ENCODE measurements around the gene HTR7.

Gene HTR7

GRCh38 chr10:90800232-90800796 is 57.5 kb downstream of the HTR7 start:
- no peak for DNase-seq

- DNase-seq = no peak
Observed at GRCh38 chr10:90799172-90799571, 58.7 kb downstream of the HTR7 start.

- no peak for DNase-seq
Observed at GRCh38 chr10:90798482-90798881, 59.4 kb downstream of the HTR7 start.

- no peak for DNase-seq
Observed at GRCh38 chr10:90790422-90790821, 67.4 kb downstream of the HTR7 start.

- no peak for DNase-seq
Observed at GRCh38 chr10:90788968-90789367, 68.9 kb downstream of the HTR7 start.

GRCh38 chr10:90788199-90788491 is 69.7 kb downstream of the HTR7 start:
- no peak for DNase-seq

GRCh38 chr10:90787393-90788198 is 70.2 kb downstream of the HTR7 start:
- peak in 3 of 6 experiments; percentile 2 to 16 (median 13) for DNase-seq

- no peak for DNase-seq
Observed at GRCh38 chr10:90785782-90786181, 72.1 kb downstream of the HTR7 start.

GRCh38 chr10:90784771-90785170 is 73.1 kb downstream of the HTR7 start:
- DNase-seq = no peak

GRCh38 chr10:90780488-90780887 is 77.4 kb downstream of the HTR7 start:
- no peak for DNase-seq

- DNase-seq = no peak
Observed at GRCh38 chr10:90779548-90779947, 78.3 kb downstream of the HTR7 start.

- no peak for DNase-seq
Observed at GRCh38 chr10:90777621-90778020, 80.2 kb downstream of the HTR7 start.

GRCh38 chr10:90775351-90776028 is 82.3 kb downstream of the HTR7 start:
- DNase-seq = no peak

GRCh38 chr10:90769946-90770841 is 87.6 kb downstream of the HTR7 start:
- no peak for DNase-seq

- peak in 4 of 6 experiments; percentile 2 to 28 (median 10) for DNase-seq
Observed at GRCh38 chr10:90751107-90751997, 106.5 kb downstream of the HTR7 start.

GRCh38 chr10:90746829-90747228 is 111.0 kb downstream of the HTR7 start:
- no peak for DNase-seq

GRCh38 chr10:90745565-90745964 is 112.3 kb downstream of the HTR7 start:
- no peak for DNase-seq

GRCh38 chr10:90743291-90743690 is 114.5 kb downstream of the HTR7 start:
- DNase-seq = no peak

- DNase-seq = no peak
Observed at GRCh38 chr10:90741926-90742565, 115.8 kb downstream of the HTR7 start.

- DNase-seq = no peak
Observed at GRCh38 chr10:90740265-90740664, 117.6 kb downstream of the HTR7 start.

GRCh38 chr10:90738885-90739284 is 119.0 kb downstream of the HTR7 start:
- no peak for DNase-seq

GRCh38 chr10:90734415-90734814 is 123.4 kb downstream of the HTR7 start:
- no peak for DNase-seq

All from stimulated activated naive CD4-positive, alpha-beta T cell (primary cell).